Thymus (tissue), 14 donors: ENCODE measurements around the gene SNX8. TPM values are rescaled to one million over a fixed set of nuclear protein-coding genes. Genes with fewer than 3 reads are reported as not detected.

ENCODE experiments used
- DNase-seq, 9 donors: peaks; one replicate each; pipeline ENCODE4 v3.0.0-alpha.2; 2013; ENCODE audit warnings: low spot score in 9 of 9, low read depth in 6 of 9, missing footprints in 1 of 9
- H3K27ac ChIP-seq, 2 donors: one replicate each; pipeline ENCODE4 v1.5.1; 2013; ENCODE audit warnings: control low read depth in 1 of 2, low read depth in 1 of 2, low read length in 1 of 2, mild to moderate bottlenecking in 1 of 2, moderate library complexity in 1 of 2
- H3K27me3 ChIP-seq, 2 donors: one replicate each; pipeline ENCODE4 v1.5.1; 2013; ENCODE audit warnings: low read length in 1 of 2; ENCODE audit not compliant: control insufficient read depth in 2 of 2, insufficient read depth in 1 of 2
- H3K36me3 ChIP-seq, 2 donors: one replicate each; pipeline ENCODE4 v1.5.1; 2013; ENCODE audit warnings: low read length in 1 of 2, mild to moderate bottlenecking in 1 of 2, moderate library complexity in 1 of 2; ENCODE audit not compliant: control insufficient read depth in 2 of 2, insufficient read depth in 2 of 2
- H3K4me1 ChIP-seq, 2 donors: one replicate each; pipeline ENCODE4 v1.5.1; 2013; ENCODE audit warnings: low read length in 2 of 2; ENCODE audit not compliant: control insufficient read depth in 2 of 2, insufficient read depth in 2 of 2
- H3K4me3 ChIP-seq, 2 donors: one replicate each; pipeline ENCODE4 v1.5.1; 2013; ENCODE audit warnings: low read length in 2 of 2, control low read depth in 1 of 2, mild to moderate bottlenecking in 1 of 2
- H3K9me3 ChIP-seq, 2 donors: one replicate each; pipeline ENCODE4 v1.5.1; 2013; ENCODE audit warnings: low read length in 1 of 2, mild to moderate bottlenecking in 1 of 2; ENCODE audit not compliant: control insufficient read depth in 2 of 2, insufficient read depth in 1 of 2
- WGBS: extraction: QIAGEN DNeasy Blood & Tissue Kit; methylation state at CpG from one replicate; pipeline ENCODE4 v1.1.7; 2013; 5-methylcytosine and 5-hydroxymethylcytosine counted together
- long read RNA-seq, 10 donors: transcript quantifications; one replicate each; lab custom pipeline, GENCODE V29; 2026
- polyA plus RNA-seq: library from polyadenylated mRNA; stranded (reverse); fragments of 200-250 nt; gene quantifications from one replicate; pipeline ENCODE4 v1.2.3, GENCODE V29; 2013
- total RNA-seq: library from RNA; stranded (reverse); fragments of 120-200 nt; gene quantifications from one replicate; pipeline ENCODE4 v1.2.4, GENCODE V29; 2013
- donor health status: healthy.

The SNX8 gene
- total RNA-seq (10.4 TPM), polyA plus RNA-seq (25.9 TPM)
- long read RNA-seq, donor 1, result 0 reads
- long read RNA-seq, donor 2, result 0 reads
- long read RNA-seq, donor 3, full-length matches to known transcripts, result 8 of 8 reads
- long read RNA-seq, donor 3, partial matches to known transcripts, result 0 of 8 reads
- long read RNA-seq, donor 3, other reads (novel, unspliced or antisense), result 0 of 8 reads
- long read RNA-seq, donor 4, partial matches to known transcripts, result 31 of 47 reads
- long read RNA-seq, donor 4, other reads (novel, unspliced or antisense), result 16 of 47 reads
- long read RNA-seq, donor 5, full-length matches to known transcripts, result 8 of 56 reads
- long read RNA-seq, donor 5, partial matches to known transcripts, result 32 of 56 reads
- long read RNA-seq, donor 5, other reads (novel, unspliced or antisense), result 16 of 56 reads
- long read RNA-seq, donor 6, full-length matches to known transcripts, result 4 of 53 reads
- long read RNA-seq, donor 6, partial matches to known transcripts, result 16 of 53 reads
- long read RNA-seq, donor 6, other reads (novel, unspliced or antisense), result 33 of 53 reads
- long read RNA-seq, donor 7, full-length matches to known transcripts, result 2 of 2 reads
- long read RNA-seq, donor 7, partial matches to known transcripts, result 0 of 2 reads
- long read RNA-seq, donor 7, other reads (novel, unspliced or antisense), result 0 of 2 reads
- long read RNA-seq, donor 8, full-length matches to known transcripts, result 3 of 3 reads
- long read RNA-seq, donor 8, partial matches to known transcripts, result 0 of 3 reads
- long read RNA-seq, donor 8, other reads (novel, unspliced or antisense), result 0 of 3 reads
- long read RNA-seq, donor 9, partial matches to known transcripts, result 6 of 15 reads
- long read RNA-seq, donor 9, other reads (novel, unspliced or antisense), result 9 of 15 reads
- long read RNA-seq, donor 10, full-length matches to known transcripts, result 2 of 2 reads
- long read RNA-seq, donor 10, partial matches to known transcripts, result 0 of 2 reads
- long read RNA-seq, donor 10, other reads (novel, unspliced or antisense), result 0 of 2 reads

- Histone ChIP-seq H3K9me3 (no peaks in the 10 kb centered on the region), H3K4me3 (peak within 1 kb of the TSS; percentile 60 to 63), H3K4me1 (peaks cover 6 to 10% of the 10 kb centered on the region in 2 donors), H3K27ac (peak within 1 kb of the TSS; percentile 2 to 70), H3K36me3 (no peaks in the 10 kb centered on the region), H3K27me3 (peaks cover 0 to 3% of the 10 kb centered on the region in 2 donors)
- peak; percentile 52 to 86 (median 77) for DNase-seq
- WGBS, result 2% methylated on average over 77 of the region's 78 CpGs
These were observed at the start of gene SNX8 for GRCh38 chr7:2314209-2314955. Gene SNX8, minus strand, starts transcription at chr7:2314441. Its CDS starts 20 bp downstream, at chr7:2314421.

- no peak overlapping the region for H3K27ac ChIP-seq
- WGBS, result 95% methylated on average over 27 of the region's 27 CpGs
- peaks cover 68 to 92% of the 10 kb centered on the region in 2 donors for H3K36me3 ChIP-seq
- DNase-seq, result no peak
- no peak overlapping the region for H3K4me3 ChIP-seq
- H3K4me1 ChIP-seq, result peaks cover 0 to under 1% of the 10 kb centered on the region in 2 donors
- H3K27me3 ChIP-seq, result no peaks in the 10 kb centered on the region
- H3K9me3 ChIP-seq, result no peaks in the 10 kb centered on the region
These were observed 48.3 kb upstream of the SNX8 start for GRCh38 chr7:2362385-2363088.

GRCh38 chr7:2360796-2361195 lies 46.6 kb upstream of the SNX8 start:
- no peak overlapping the region for H3K27ac ChIP-seq
- DNase-seq, result no peak
- H3K4me1 ChIP-seq, result peaks cover 4 to 16% of the 10 kb centered on the region in 2 donors
- peaks cover 54 to 85% of the 10 kb centered on the region in 2 donors for H3K36me3 ChIP-seq
- no peak overlapping the region for H3K4me3 ChIP-seq
- WGBS, result 95% methylated on average over 6 of the region's 6 CpGs
- H3K9me3 ChIP-seq, result no peaks in the 10 kb centered on the region
- H3K27me3 ChIP-seq, result no peaks in the 10 kb centered on the region

DNA sequence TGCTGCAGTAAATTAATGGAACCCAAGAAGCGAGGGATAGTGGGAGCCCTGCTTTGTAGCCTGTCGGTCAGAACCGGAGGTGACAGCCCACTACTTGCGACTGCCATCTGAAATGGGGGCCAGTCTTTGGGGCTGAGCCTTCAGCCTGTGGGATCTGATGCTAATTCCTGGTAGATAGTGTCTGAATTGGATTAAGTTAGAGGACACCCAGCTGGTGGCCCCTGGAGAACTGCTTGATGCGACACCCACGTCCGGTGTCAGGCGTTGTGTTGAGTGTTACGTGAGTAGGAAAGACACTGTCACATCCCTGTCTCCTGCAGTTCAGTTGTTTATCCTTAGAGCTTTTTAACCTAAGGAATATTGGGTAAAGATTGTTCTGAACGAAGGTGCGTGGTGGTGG lies 45.4 kb upstream of the SNX8 start:
- Histone ChIP-seq H3K4me1 (peaks cover 7 to 21% of the 10 kb centered on the region in 2 donors), H3K27me3 (no peaks in the 10 kb centered on the region), H3K4me3 (no peak overlapping the region), H3K9me3 (no peaks in the 10 kb centered on the region), H3K36me3 (peaks cover 42 to 73% of the 10 kb centered on the region in 2 donors), H3K27ac (no peak overlapping the region)
- DNase-seq, result no peak
- 99% methylated on average over 11 of the region's 11 CpGs for WGBS

- Histone ChIP-seq H3K9me3 (no peaks in the 10 kb centered on the region), H3K27ac (no peak overlapping the region), H3K27me3 (no peaks in the 10 kb centered on the region), H3K4me3 (no peak overlapping the region), H3K4me1 (peaks cover 7 to 21% of the 10 kb centered on the region in 2 donors), H3K36me3 (peaks cover 36 to 68% of the 10 kb centered on the region in 2 donors)
- DNase-seq, result no peak
- 93% methylated on average over 8 of the region's 8 CpGs for WGBS
These were observed 44.8 kb upstream of the SNX8 start for GRCh38 chr7:2358968-2359527.

DNA sequence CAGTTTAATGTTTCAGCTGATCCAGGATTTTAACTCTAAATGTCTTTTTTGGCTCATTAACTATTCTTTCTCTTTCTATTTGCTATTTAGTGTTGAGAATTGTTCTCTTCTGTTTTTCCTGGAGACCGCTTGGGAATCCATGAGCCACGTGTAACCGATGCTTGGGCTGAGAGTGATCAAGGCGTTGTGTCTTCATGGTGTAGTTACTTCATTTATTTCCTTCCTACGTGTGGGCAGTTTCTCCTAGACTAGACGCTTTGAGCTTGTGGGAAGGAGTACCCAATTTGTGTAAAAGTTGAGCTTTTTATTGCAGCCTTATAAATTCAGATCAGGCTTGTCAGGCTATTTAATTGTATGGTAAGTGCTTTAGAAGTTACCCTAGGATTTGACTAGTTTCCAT lies 43.3 kb upstream of the SNX8 start:
- Histone ChIP-seq H3K4me1 (peaks cover 13 to 27% of the 10 kb centered on the region in 2 donors), H3K9me3 (no peaks in the 10 kb centered on the region), H3K27me3 (no peaks in the 10 kb centered on the region), H3K4me3 (no peak overlapping the region), H3K27ac (no peak overlapping the region), H3K36me3 (peaks cover 24 to 55% of the 10 kb centered on the region in 2 donors)
- 93% methylated on average over 6 of the region's 6 CpGs for WGBS
- no peak for DNase-seq

GRCh38 chr7:2357165-2357564 lies 42.9 kb upstream of the SNX8 start:
- Histone ChIP-seq H3K9me3 (no peaks in the 10 kb centered on the region), H3K36me3 (peaks cover 20 to 51% of the 10 kb centered on the region in 2 donors), H3K4me3 (no peak overlapping the region), H3K27ac (no peak overlapping the region), H3K27me3 (no peaks in the 10 kb centered on the region), H3K4me1 (peaks cover 13 to 27% of the 10 kb centered on the region in 2 donors)
- WGBS, result 92% methylated on average over 8 of the region's 8 CpGs
- DNase-seq, result no peak

GRCh38 chr7:2355705-2356008 lies 41.4 kb upstream of the SNX8 start:
- DNase-seq, result no peak
- H3K27me3 ChIP-seq, result no peaks in the 10 kb centered on the region
- peak overlapping the region; percentile 69 to 83 for H3K4me3 ChIP-seq
- 9% methylated on average over 9 of the region's 9 CpGs for WGBS
- peaks cover 16 to 38% of the 10 kb centered on the region in 2 donors for H3K36me3 ChIP-seq
- H3K27ac ChIP-seq, result no peak overlapping the region
- H3K4me1 ChIP-seq, result peaks cover 13 to 27% of the 10 kb centered on the region in 2 donors
- no peaks in the 10 kb centered on the region for H3K9me3 ChIP-seq
